Muscle of leg (tissue), 11 donors: ENCODE results near the gene TTLL10. TPM values are rescaled to one million over a fixed set of nuclear protein-coding genes. Genes with fewer than 3 reads are reported as not detected.

Experiments
- DNase-seq: peaks from one replicate; pipeline ENCODE4 v3.0.0; 2013
- H3K27ac ChIP-seq: one replicate; pipeline ENCODE4 v1.5.1; 2013; ENCODE audit warnings: mild to moderate bottlenecking, low read length, control low read depth
- H3K27me3 ChIP-seq: one replicate; pipeline ENCODE4 v1.6.1; 2013; ENCODE audit warnings: low read length; ENCODE audit not compliant: control insufficient read depth, insufficient read depth
- H3K36me3 ChIP-seq: one replicate; pipeline ENCODE4 v1.6.1; 2013; ENCODE audit warnings: low read length; ENCODE audit not compliant: control insufficient read depth, insufficient read depth
- H3K4me1 ChIP-seq: one replicate; pipeline ENCODE4 v1.6.1; 2013; ENCODE audit warnings: low read length; ENCODE audit not compliant: control insufficient read depth, insufficient read depth
- H3K4me3 ChIP-seq: one replicate; pipeline ENCODE4 v1.5.1; 2013; ENCODE audit warnings: low read length, control low read depth
- H3K9me3 ChIP-seq: replicated peaks from 2 replicates; pipeline ENCODE4 v1.6.1; 2013; ENCODE audit warnings: low read depth, low read length; ENCODE audit not compliant: control insufficient read depth
- WGBS: methylation state at CpG from one replicate; pipeline ENCODE4 v1.1.5; 2013; ENCODE audit warnings: missing lambda C conversion rate; ENCODE audit not compliant: insufficient coverage; 5-methylcytosine and 5-hydroxymethylcytosine counted together
- polyA plus RNA-seq, 8 donors: library from polyadenylated mRNA; unstranded; fragments of 120-200 nt; gene quantifications; one replicate each; pipeline versions ENCODE4 v1.2.1 to v1.2.3, GENCODE V29; 2013; ENCODE audit warnings: inconsistent platforms in 1 of 8, low replicate concordance in 1 of 8; ENCODE audit not compliant: insufficient read length in 8 of 8, insufficient read depth in 1 of 8
- total RNA-seq: library from RNA; stranded (reverse); fragments of 120-200 nt; gene quantifications from one replicate; pipeline ENCODE4 v1.2.4, GENCODE V29; 2013

TTLL10 gene
- total and polyA plus RNA-seq, 9 donors: 0.09 to 0.59 (median 0.28) TPM; not detected in 1

GRCh38 chr1:1157426-1157913 lies 16.2 kb upstream of the TTLL10 start:
- no peaks in the 10 kb centered on the region for H3K9me3 ChIP-seq
- peak; percentile 90 for DNase-seq
- peaks cover 22% of the 10 kb centered on the region for H3K4me1 ChIP-seq
- no peaks in the 10 kb centered on the region for H3K36me3 ChIP-seq
- H3K27me3 ChIP-seq: peaks cover 14% of the 10 kb centered on the region
- 0% methylated on average over 20 of the region's 29 CpGs for WGBS
- H3K27ac ChIP-seq: peak overlapping the region; percentile 80
- peak overlapping the region; percentile 52 for H3K4me3 ChIP-seq

GRCh38 chr1:1157914-1158710 lies 15.6 kb upstream of the TTLL10 start:
- peak overlapping the region; percentile 80 for H3K27ac ChIP-seq
- peak; percentile 66 for DNase-seq
- peaks cover 19% of the 10 kb centered on the region for H3K27me3 ChIP-seq
- peaks cover 22% of the 10 kb centered on the region for H3K4me1 ChIP-seq
- peak overlapping the region; percentile 52 for H3K4me3 ChIP-seq
- WGBS: 4% methylated on average over 32 of the region's 46 CpGs
- no peaks in the 10 kb centered on the region for H3K36me3 ChIP-seq
- no peaks in the 10 kb centered on the region for H3K9me3 ChIP-seq

- Histone ChIP-seq H3K36me3 (no peaks in the 10 kb centered on the region), H3K9me3 (no peaks in the 10 kb centered on the region), H3K27me3 (peaks cover 41% of the 10 kb centered on the region), H3K4me3 (no peak overlapping the region), H3K4me1 (peaks cover 33% of the 10 kb centered on the region), H3K27ac (no peak overlapping the region)
- WGBS: 79% methylated on average over 15 of the region's 23 CpGs
- DNase-seq: no peak
These were observed 13.3 kb upstream of the TTLL10 start for GRCh38 chr1:1160281-1160930.

GRCh38 chr1:1161078-1161682 lies 12.5 kb upstream of the TTLL10 start:
- no peaks in the 10 kb centered on the region for H3K9me3 ChIP-seq
- peaks cover 41% of the 10 kb centered on the region for H3K4me1 ChIP-seq
- 87% methylated on average over 19 of the region's 29 CpGs for WGBS
- no peak for DNase-seq
- no peak overlapping the region for H3K4me3 ChIP-seq
- peaks cover 49% of the 10 kb centered on the region for H3K27me3 ChIP-seq
- H3K36me3 ChIP-seq: no peaks in the 10 kb centered on the region
- no peak overlapping the region for H3K27ac ChIP-seq

- H3K27me3 ChIP-seq: peaks cover 51% of the 10 kb centered on the region
- no peak overlapping the region for H3K27ac ChIP-seq
- WGBS: 31% methylated on average over 11 of the region's 17 CpGs
- H3K36me3 ChIP-seq: no peaks in the 10 kb centered on the region
- DNase-seq: no peak
- peaks cover 42% of the 10 kb centered on the region for H3K4me1 ChIP-seq
- no peak overlapping the region for H3K4me3 ChIP-seq
- H3K9me3 ChIP-seq: no peaks in the 10 kb centered on the region
These were observed 12.0 kb upstream of the TTLL10 start for GRCh38 chr1:1161683-1162079.

GRCh38 chr1:1162597-1163537 lies 10.8 kb upstream of the TTLL10 start:
- WGBS: 57% methylated on average over 70 of the region's 73 CpGs
- Histone ChIP-seq H3K4me1 (peaks cover 36% of the 10 kb centered on the region), H3K9me3 (no peaks in the 10 kb centered on the region), H3K27me3 (peaks cover 51% of the 10 kb centered on the region), H3K36me3 (no peaks in the 10 kb centered on the region), H3K27ac (no peak overlapping the region), H3K4me3 (no peak overlapping the region)
- DNase-seq: no peak

- DNase-seq: no peak
- WGBS: 85% methylated on average over 31 of the region's 33 CpGs
- Histone ChIP-seq H3K9me3 (no peaks in the 10 kb centered on the region), H3K27me3 (peaks cover 54% of the 10 kb centered on the region), H3K4me1 (peaks cover 29% of the 10 kb centered on the region), H3K4me3 (no peak overlapping the region), H3K36me3 (no peaks in the 10 kb centered on the region), H3K27ac (no peak overlapping the region)
These were observed 10.1 kb upstream of the TTLL10 start for GRCh38 chr1:1163538-1164070.

GRCh38 chr1:1164361-1164700 lies 9.3 kb upstream of the TTLL10 start:
- Histone ChIP-seq H3K4me3 (no peak overlapping the region), H3K27me3 (peaks cover 58% of the 10 kb centered on the region), H3K27ac (no peak overlapping the region), H3K36me3 (no peaks in the 10 kb centered on the region), H3K4me1 (peaks cover 22% of the 10 kb centered on the region), H3K9me3 (no peaks in the 10 kb centered on the region)
- WGBS: 60% methylated on average over 26 of the region's 26 CpGs
- DNase-seq: no peak

- Histone ChIP-seq H3K27ac (peak overlapping the region; percentile 7), H3K36me3 (no peaks in the 10 kb centered on the region), H3K27me3 (peaks cover 64% of the 10 kb centered on the region), H3K4me3 (no peak overlapping the region), H3K4me1 (peaks cover 19% of the 10 kb centered on the region), H3K9me3 (no peaks in the 10 kb centered on the region)
- no peak for DNase-seq
- 50% methylated on average over 42 of the region's 48 CpGs for WGBS
These were observed 8.8 kb upstream of the TTLL10 start for GRCh38 chr1:1164701-1165451.
